CD4-positive, alpha-beta T cell (primary cell): ENCODE data around the gene TEX261. TPM values are rescaled to one million over a fixed set of nuclear protein-coding genes. Genes with fewer than 3 reads are reported as not detected.

Experiments
- ATAC-seq: fragments of 200-7000 bp; cut with Tn5 transposase; one replicate; pipeline ENCODE4 v1.10.0; 2022; ENCODE audit warnings: mild to moderate bottlenecking; ENCODE audit not compliant: poor library complexity
- CTCF ChIA-PET: fragments of 350-600 bp; sonication (Branson Sonifier 250); formaldehyde crosslinking; loops from one replicate; lab custom pipeline; 2021; ENCODE audit warnings: antibody characterized with exemption, inconsistent platforms; lab: Charles Lee
- POLR2A ChIA-PET: fragments of 350-600 bp; sonication (Branson Sonifier 250); formaldehyde crosslinking; loops from one replicate; lab custom pipeline; 2021; ENCODE audit warnings: antibody characterized with exemption, inconsistent platforms; lab: Charles Lee
- DNase-seq, 14 experiments: peaks; one replicate each; pipeline ENCODE4 v3.0.0-alpha.2; 2013 to 2020; ENCODE audit warnings: mixed read lengths in 2 of 14
- H3K27ac ChIP-seq, 2 donors: one replicate each; pipeline versions ENCODE4 v1.5.1 to v1.7.0; 2013; ENCODE audit warnings: low read length in 2 of 2, low read depth in 1 of 2, mild to moderate bottlenecking in 1 of 2
- H3K27me3 ChIP-seq, 2 experiments: 1 replicate in 1 of 2; 2 replicates in 1 of 2; pipeline versions ENCODE4 v1.6.1 to v1.7.0; 2013; ENCODE audit warnings: low read length in 2 of 2, control low read depth in 1 of 2, mild to moderate bottlenecking in 1 of 2, moderate library complexity in 1 of 2; ENCODE audit not compliant: insufficient read depth in 2 of 2, control insufficient read depth in 1 of 2
- H3K36me3 ChIP-seq: one replicate; pipeline ENCODE4 v1.6.1; 2013; ENCODE audit warnings: low read length, control low read depth; ENCODE audit not compliant: insufficient read depth
- H3K4me1 ChIP-seq: one replicate; pipeline ENCODE4 v1.6.1; 2013; ENCODE audit warnings: low read length, control low read depth; ENCODE audit not compliant: insufficient read depth
- H3K4me3 ChIP-seq: one replicate; pipeline ENCODE4 v1.5.1; 2013; ENCODE audit warnings: mild to moderate bottlenecking, low read length, moderate library complexity
- H3K9me3 ChIP-seq, 2 experiments: 1 replicate in 1 of 2; 2 replicates in 1 of 2; pipeline versions ENCODE4 v1.6.1 to v1.7.0; 2013; ENCODE audit warnings: low read length in 2 of 2, mild to moderate bottlenecking in 2 of 2, control low read depth in 1 of 2, moderate library complexity in 1 of 2; ENCODE audit not compliant: control insufficient read depth in 1 of 2, insufficient read depth in 1 of 2
- H3K27ac Mint-ChIP-seq: one replicate; pipeline ENCODE4 v1.8.0; 2020; ENCODE audit warnings: mixed read lengths
- H3K27me3 Mint-ChIP-seq: one replicate; pipeline ENCODE4 v1.8.0; 2021; ENCODE audit warnings: mixed read lengths
- H3K36me3 Mint-ChIP-seq: one replicate; pipeline ENCODE4 v1.8.0; 2021; ENCODE audit warnings: low read depth, mixed read lengths
- H3K4me1 Mint-ChIP-seq: one replicate; pipeline ENCODE4 v1.8.0; 2021; ENCODE audit warnings: low read depth, mixed read lengths
- H3K4me3 Mint-ChIP-seq: one replicate; pipeline ENCODE4 v1.8.0; 2020; ENCODE audit warnings: mild to moderate bottlenecking, mixed read lengths
- H3K9me3 Mint-ChIP-seq: one replicate; pipeline ENCODE4 v1.8.0; 2020; ENCODE audit warnings: mixed read lengths
- CTCF ChIP-seq: fragments of 200-600 bp; IDR thresholded peaks from one replicate; pipeline ENCODE4 v1.8.0; 2022; ENCODE audit warnings: antibody characterized with exemption, mild to moderate bottlenecking
- intact Hi-C, 2 experiments: fragments of 100-400 bp; cut with DNase I in 1 of 2; cut with micrococcal nuclease in 1 of 2; formaldehyde crosslinking; loops; one replicate each; pipeline versions ENCODE4 v1.15.1 to v1.9.0; 2023 to 2025; cut with DNase I, micrococcal nuclease
- total RNA-seq, 174 experiments: library from RNA in 2 of 174; stranded (reverse) in 2 of 174; gene quantifications; one replicate each; pipeline ENCODE4 v1.2.3 and lab custom pipeline; 2021 to 2026

TEX261 gene
- total RNA-seq, 2 experiments from 2014 or later = 26.8 to 34.0 TPM

GRCh38 chr2:71003396-71003795 is 8.7 kb upstream of the TEX261 start:
- intact Hi-C loops = loop anchor here in 1 of 2 experiments (10.0 kb wide), 1 partner anchor 149 kb away; no protein-coding TSS in a partner anchor
- Mint-ChIP-seq H3K27me3 (peaks cover 9% of the 10 kb centered on the region), H3K4me3 (no peak overlapping the region), H3K27ac (no peak overlapping the region), H3K4me1 (peaks cover 10% of the 10 kb centered on the region), H3K36me3 (no peaks in the 10 kb centered on the region), H3K9me3 (no peaks in the 10 kb centered on the region)
- Histone ChIP-seq H3K4me1 (peaks cover 19% of the 10 kb centered on the region), H3K36me3 (no peaks in the 10 kb centered on the region), H3K27ac (no peak overlapping the region), H3K9me3 (no peaks in the 10 kb centered on the region), H3K4me3 (no peak overlapping the region), H3K27me3 (no peaks in the 10 kb centered on the region)
- TF ChIP-seq CTCF = no peak
- ChIA-PET CTCF (no interaction called here), POLR2A (no interaction called here)
- ATAC-seq (no peak), DNase-seq (no peak)

DNA sequence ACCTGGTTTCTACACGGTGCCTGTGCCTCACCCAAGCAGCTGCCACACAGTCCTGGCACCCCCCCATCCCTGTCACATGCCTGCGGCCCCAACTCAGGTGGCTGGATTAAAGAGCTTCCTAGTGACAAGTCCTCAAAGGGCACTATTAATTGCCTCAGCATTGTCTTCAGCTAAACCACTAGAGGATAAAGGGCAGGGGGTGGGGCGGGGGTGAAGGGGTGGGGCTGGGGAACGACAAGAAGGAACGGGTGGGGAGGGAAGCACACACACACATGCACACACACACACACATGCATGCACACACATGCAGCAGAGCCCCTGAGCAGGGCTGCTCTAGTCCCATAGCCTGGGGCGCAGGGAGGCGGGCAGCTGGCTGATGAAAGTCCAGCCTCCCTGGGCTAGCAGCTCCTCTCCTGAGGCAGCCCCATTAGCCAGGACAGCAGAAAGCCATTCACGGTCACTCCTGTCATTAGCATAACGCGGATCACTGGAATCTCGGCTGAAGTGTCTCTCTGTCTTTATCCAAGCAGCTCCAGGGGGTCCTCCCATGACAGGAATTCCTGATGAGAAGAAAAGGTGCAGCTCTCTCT is 7.4 kb upstream of the TEX261 start:
- intact Hi-C loops = loop anchor here (1.0 to 10.0 kb wide), 3 partner anchors 17 to 147 kb away; no protein-coding TSS in a partner anchor
- no peak overlapping the region for H3K4me3 Mint-ChIP-seq
- H3K27me3 ChIP-seq = no peaks in the 10 kb centered on the region
- H3K36me3 ChIP-seq = no peaks in the 10 kb centered on the region
- no peaks in the 10 kb centered on the region for H3K36me3 Mint-ChIP-seq
- no peak for TF ChIP-seq CTCF
- no peak overlapping the region for H3K27ac Mint-ChIP-seq
- peaks cover 4% of the 10 kb centered on the region for H3K27me3 Mint-ChIP-seq
- no peaks in the 10 kb centered on the region for H3K9me3 ChIP-seq
- no peaks in the 10 kb centered on the region for H3K9me3 Mint-ChIP-seq
- H3K4me1 Mint-ChIP-seq = peaks cover 10% of the 10 kb centered on the region
- no peak overlapping the region for H3K27ac ChIP-seq
- H3K4me3 ChIP-seq = no peak overlapping the region
- peaks cover 19% of the 10 kb centered on the region for H3K4me1 ChIP-seq
- ChIA-PET POLR2A (interaction anchor here (2.6 kb wide), 1 partner anchor 66 kb away, joined by 16 read pairs; the partner anchor contains the start of gene NAGK), CTCF (interaction anchor here (0.9 to 2.6 kb wide), 9 partner anchors 17 to 699 kb away, joined by 3 to 25 read pairs (median 4); partner anchors contain the start of gene NAGK)
- DNase-seq (no peak), ATAC-seq (no peak)

GRCh38 chr2:71001592-71001927 is 6.9 kb upstream of the TEX261 start:
- H3K4me3 ChIP-seq = no peak overlapping the region
- H3K4me1 ChIP-seq = peaks cover 19% of the 10 kb centered on the region
- H3K27ac Mint-ChIP-seq = no peak overlapping the region
- no peak overlapping the region for H3K4me3 Mint-ChIP-seq
- no peak for TF ChIP-seq CTCF
- no peaks in the 10 kb centered on the region for H3K36me3 ChIP-seq
- peaks cover 10% of the 10 kb centered on the region for H3K4me1 Mint-ChIP-seq
- intact Hi-C loops = loop anchor here (1.0 to 10.0 kb wide), 3 partner anchors 17 to 147 kb away; no protein-coding TSS in a partner anchor
- no peak for ATAC-seq
- CTCF ChIA-PET = interaction anchor here (0.6 to 2.6 kb wide), 15 partner anchors 10 to 699 kb away, joined by 3 to 25 read pairs (median 4); partner anchors contain the start of genes MCEE, MPHOSPH10 and NAGK
- no peaks in the 10 kb centered on the region for H3K36me3 Mint-ChIP-seq
- peaks cover under 1% of the 10 kb centered on the region for H3K27me3 Mint-ChIP-seq
- no peak overlapping the region for H3K27ac ChIP-seq
- DNase-seq = no peak
- H3K27me3 ChIP-seq = no peaks in the 10 kb centered on the region
- no peaks in the 10 kb centered on the region for H3K9me3 Mint-ChIP-seq
- H3K9me3 ChIP-seq = no peaks in the 10 kb centered on the region
- POLR2A ChIA-PET = interaction anchor here (0.5 to 2.6 kb wide), 3 partner anchors 17 to 66 kb away, joined by 3 to 16 read pairs (median 4); partner anchors contain the start of genes ANKRD53 and NAGK
